Sigmoid colon (tissue), 4 donors: Measurements from ENCODE around the gene CAMTA1.

ENCODE experiments used
- CTCF ChIP-seq, 4 experiments: fragments of 450-650 bp in 3 of 4; fragments of 200-600 bp in 1 of 4; IDR thresholded peaks; one replicate each; pipeline ENCODE4 v1.5.1; 2016 to 2019; ENCODE audit warnings: antibody characterized with exemption in 4 of 4, mild to moderate bottlenecking in 3 of 4, moderate library complexity in 2 of 4
- EP300 ChIP-seq, 4 donors: sonication (generic); formaldehyde crosslinking; IDR thresholded peaks; one replicate each; pipeline ENCODE4 v1.6.1; 2017; ENCODE audit warnings: antibody characterized with exemption in 4 of 4
- POLR2A ChIP-seq, 2 donors: fragments of 450-650 bp; IDR thresholded peaks; one replicate each; pipeline ENCODE4 v1.6.1; 2016; ENCODE audit warnings: antibody characterized with exemption in 2 of 2, mild to moderate bottlenecking in 2 of 2, moderate library complexity in 2 of 2

GRCh38 chr1:7220007-7220406, 434.8 kb downstream of the CAMTA1 start:
- TF ChIP-seq CTCF (IDR thresholded peaks at IDR 0.05) (no peak), POLR2A (IDR thresholded peaks at IDR 0.05) (no peak), EP300 (IDR thresholded peaks at IDR 0.05) (peak in 1 of 4 donors; percentile 33)
